ENCODE data around the gene DNAL4.

GRCh38 chr22:38826801-38827200 lies 32.9 kb upstream of the DNAL4 start:
- TF ChIP-seq CTCF (IDR thresholded peaks at IDR 0.05) (no peak), POLR2A (IDR thresholded peaks at IDR 0.05) (no peak)

Data from vagina (tissue), 2 donors.